ENCODE results near the gene DNAJC30. TPM values are rescaled to one million over a fixed set of nuclear protein-coding genes. Genes with fewer than 3 reads are reported as not detected.

Gene DNAJC30
- total RNA-seq, 1 experiment from 2014 or later, result 6.8 TPM

- Mint-ChIP-seq H3K9me3 (peaks cover 8% of the 10 kb centered on the region), H3K36me3 (no peaks in the 10 kb centered on the region), H3K4me1 (peaks cover 7% of the 10 kb centered on the region), H3K4me3 (no peak overlapping the region), H3K27me3 (ENCODE audit: low read depth) (peaks cover 46% of the 10 kb centered on the region), H3K27ac (no peak overlapping the region)
- no peak for TF ChIP-seq ERG (CRISPR knock-in tag; IDR thresholded peaks at IDR 0.05)
- no peak for TF ChIP-seq ZNF425 (CRISPR knock-in tag; conservative IDR thresholded peaks at IDR 0.05)
- no peak for TF ChIP-seq CTCF (IDR thresholded peaks at IDR 0.05)
- no peak for TF ChIP-seq PRRX2 (CRISPR knock-in tag; IDR thresholded peaks at IDR 0.05)
- TF ChIP-seq ZNF416 (CRISPR knock-in tag; IDR thresholded peaks at IDR 0.05), result no peak
- TF ChIP-seq CBFB (CRISPR knock-in tag; IDR thresholded peaks at IDR 0.05; ENCODE audit: low read depth), result no peak
- TF ChIP-seq JAZF1 (CRISPR knock-in tag; IDR thresholded peaks at IDR 0.05), result no peak
- no peak for TF ChIP-seq GTF2I (CRISPR knock-in tag; conservative IDR thresholded peaks at IDR 0.05)
- TF ChIP-seq ZNF219 (CRISPR knock-in tag; IDR thresholded peaks at IDR 0.05; ENCODE audit: borderline replicate concordance), result no peak
- TF ChIP-seq FOXK1 (CRISPR knock-in tag; IDR thresholded peaks at IDR 0.05), result no peak
- TF ChIP-seq SMAD4 (CRISPR knock-in tag; IDR thresholded peaks at IDR 0.05), result no peak
- TF ChIP-seq ZNF532 (CRISPR knock-in tag; IDR thresholded peaks at IDR 0.05; ENCODE audit: borderline replicate concordance), result no peak
- TF ChIP-seq ZNF263 (CRISPR knock-in tag; IDR thresholded peaks at IDR 0.05; ENCODE audit: low read depth), result no peak
- TF ChIP-seq AFF4 (CRISPR knock-in tag; IDR thresholded peaks at IDR 0.05; ENCODE audit: borderline replicate concordance), result no peak
- no peak for TF ChIP-seq MLX (CRISPR knock-in tag; IDR thresholded peaks at IDR 0.05)
- TF ChIP-seq IRF1 (CRISPR knock-in tag; IDR thresholded peaks at IDR 0.05), result no peak
- no peak for TF ChIP-seq E2F5 (CRISPR knock-in tag; IDR thresholded peaks at IDR 0.05)
- DNase-seq (ENCODE audit: low spot score) (no peak), ATAC-seq (no peak)
- CTCF ChIA-PET, result interaction anchor here (1.1 to 2.3 kb wide), 5 partner anchors 13 to 46 kb away, joined by 3 to 10 read pairs (median 4); partner anchors contain the start of gene VPS37D
- POLR2A ChIA-PET, result no interaction called here
Observed at GRCh38 chr7:73652541-73652949, 30.7 kb downstream of the DNAJC30 start.
